Mesendoderm (in vitro differentiated cells): ENCODE measurements around the gene ST3GAL2.

Experiments
- DNase-seq: peaks from one replicate; pipeline ENCODE4 v3.0.0; 2013
- H2AK5ac ChIP-seq: 2 replicates; pipeline ENCODE4 v1.6.1; 2013; ENCODE audit warnings: low read length, inconsistent platforms
- H2BK120ac ChIP-seq: 2 replicates; pipeline ENCODE4 v1.6.1; 2013; ENCODE audit warnings: low read depth, mild to moderate bottlenecking, low read length, moderate library complexity, mixed read lengths
- H2BK15ac ChIP-seq: replicated peaks from 2 replicates; pipeline ENCODE4 v1.6.1; 2013; ENCODE audit warnings: low read depth, mild to moderate bottlenecking, moderate library complexity
- H2BK5ac ChIP-seq: 2 replicates; pipeline ENCODE4 v1.6.1; 2013; ENCODE audit warnings: low read length, inconsistent platforms
- H3K18ac ChIP-seq: 2 replicates; pipeline ENCODE4 v1.6.1; 2013; ENCODE audit warnings: mild to moderate bottlenecking, low read length, mixed read lengths
- H3K23ac ChIP-seq: one replicate; pipeline ENCODE4 v1.6.1; 2013; ENCODE audit warnings: low read length
- H3K27ac ChIP-seq: 2 replicates; pipeline ENCODE4 v1.5.1; 2013; ENCODE audit warnings: low read depth, mild to moderate bottlenecking, inconsistent platforms, low read length, moderate library complexity
- H3K27me3 ChIP-seq: 2 replicates; pipeline ENCODE4 v1.6.1; 2013; ENCODE audit warnings: low read length, control low read depth, mild to moderate bottlenecking, inconsistent platforms; ENCODE audit not compliant: insufficient read depth, poor library complexity
- H3K36me3 ChIP-seq: 2 replicates; pipeline ENCODE4 v1.6.1; 2013; ENCODE audit warnings: low read length, inconsistent platforms; ENCODE audit not compliant: control insufficient read depth, insufficient read depth
- H3K4ac ChIP-seq: one replicate; pipeline ENCODE4 v1.6.1; 2013; ENCODE audit warnings: low read depth, mild to moderate bottlenecking, low read length, moderate library complexity
- H3K4me1 ChIP-seq: 2 replicates; pipeline ENCODE4 v1.6.1; 2013; ENCODE audit warnings: low read depth, low read length, inconsistent platforms; ENCODE audit not compliant: control insufficient read depth
- H3K4me2 ChIP-seq: 2 replicates; pipeline ENCODE4 v1.6.1; 2013; ENCODE audit warnings: low read length
- H3K4me3 ChIP-seq: 2 replicates; pipeline ENCODE4 v1.5.1; 2013; ENCODE audit warnings: mild to moderate bottlenecking, low read length
- H3K56ac ChIP-seq: one replicate; pipeline ENCODE4 v1.6.1; 2013; ENCODE audit warnings: low read length
- H3K79me1 ChIP-seq: 2 replicates; pipeline ENCODE4 v1.6.1; 2013; ENCODE audit warnings: low read length, inconsistent platforms
- H3K79me2 ChIP-seq: 2 replicates; pipeline ENCODE4 v1.6.1; 2013; ENCODE audit warnings: mild to moderate bottlenecking, low read length; ENCODE audit not compliant: control insufficient read depth, insufficient read depth
- H3K9ac ChIP-seq: 2 replicates; pipeline ENCODE4 v1.6.1; 2013; ENCODE audit warnings: low read length, inconsistent platforms
- H4K5ac ChIP-seq: one replicate; pipeline ENCODE4 v1.6.1; 2013; ENCODE audit warnings: low read length
- H4K8ac ChIP-seq: one replicate; pipeline ENCODE4 v1.6.1; 2013; ENCODE audit warnings: low read depth, mild to moderate bottlenecking, control low read depth, low read length, moderate library complexity
- WGBS: extraction: QIAGEN DNeasy Blood & Tissue Kit; methylation state at CpG from one replicate; pipeline ENCODE4 v1.1.7; 2013; ENCODE audit warnings: low lambda C conversion rate, missing lambda C conversion rate; ENCODE audit not compliant: insufficient coverage; ENCODE audit errors: extremely low coverage; 5-methylcytosine and 5-hydroxymethylcytosine counted together

ST3GAL2 gene

DNA sequence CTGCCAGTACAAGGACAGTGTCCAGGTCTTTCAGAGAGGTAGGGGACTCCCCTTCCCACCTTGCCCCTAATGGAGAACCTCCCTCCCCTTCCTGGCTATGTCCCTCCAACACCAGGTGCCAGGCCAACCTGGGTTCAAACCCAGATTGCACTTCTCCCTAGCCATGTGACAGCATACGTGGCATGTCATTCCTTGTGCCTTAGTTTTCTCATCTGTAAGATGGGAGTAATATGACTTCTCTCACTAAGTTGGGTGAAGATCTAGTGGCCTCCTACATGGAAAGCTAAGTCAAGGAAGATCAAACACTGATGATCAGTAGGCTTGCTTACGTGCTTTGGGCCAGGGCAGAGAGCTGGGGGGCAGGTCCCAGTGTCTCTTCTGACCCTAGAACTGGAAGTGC lies 24.3 kb upstream of the ST3GAL2 start:
- no peak overlapping the region for H2BK120ac ChIP-seq
- no peak overlapping the region for H3K4me3 ChIP-seq
- no peak overlapping the region for H3K9ac ChIP-seq
- H4K5ac ChIP-seq = no peak overlapping the region
- no peaks in the 10 kb centered on the region for H3K79me2 ChIP-seq
- H2AK5ac ChIP-seq = no peak overlapping the region
- no peak overlapping the region for H2BK15ac ChIP-seq
- no peaks in the 10 kb centered on the region for H3K36me3 ChIP-seq
- WGBS = no CpG with 5 or more reads among the region's 2 CpGs
- H3K4me2 ChIP-seq = no peak overlapping the region
- H3K79me1 ChIP-seq = no peaks in the 10 kb centered on the region
- no peak overlapping the region for H3K18ac ChIP-seq
- no peak overlapping the region for H3K23ac ChIP-seq
- no peak overlapping the region for H2BK5ac ChIP-seq
- H4K8ac ChIP-seq = no peak overlapping the region
- H3K56ac ChIP-seq = no peak overlapping the region
- DNase-seq = no peak
- no peaks in the 10 kb centered on the region for H3K27me3 ChIP-seq
- no peak overlapping the region for H3K27ac ChIP-seq
- H3K4ac ChIP-seq = no peak overlapping the region
- H3K4me1 ChIP-seq = no peaks in the 10 kb centered on the region

DNA sequence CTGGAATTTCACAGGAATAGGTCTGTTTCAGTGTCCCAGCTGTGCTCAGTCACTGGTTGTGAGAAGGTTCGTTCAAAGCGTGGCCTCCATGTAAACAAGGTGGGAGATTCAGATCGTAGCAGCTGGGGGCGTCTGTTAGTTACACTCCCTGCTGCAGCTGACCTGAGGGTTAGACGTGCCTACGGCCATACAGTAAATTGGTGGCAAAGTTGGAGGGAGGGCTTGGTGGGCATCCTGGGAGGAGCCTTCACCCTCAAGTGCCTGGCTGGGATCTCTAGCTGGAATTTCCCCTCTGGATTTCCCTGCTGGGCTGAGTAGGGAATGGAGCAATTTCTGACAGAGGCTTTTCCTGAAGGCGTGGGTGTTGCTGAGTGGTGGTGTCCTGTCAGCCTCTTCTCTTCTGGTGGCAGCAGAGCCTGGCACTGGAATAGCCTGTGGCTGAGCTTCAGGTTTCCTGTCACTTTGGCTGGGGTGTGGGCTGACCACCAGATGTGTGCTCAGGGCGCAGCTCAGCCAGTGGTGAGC lies 21.9 kb upstream of the ST3GAL2 start:
- H3K79me1 ChIP-seq = no peaks in the 10 kb centered on the region
- H3K4me1 ChIP-seq = no peaks in the 10 kb centered on the region
- H2BK5ac ChIP-seq = no peak overlapping the region
- H3K23ac ChIP-seq = no peak overlapping the region
- peak; percentile 75 for DNase-seq
- H3K36me3 ChIP-seq = no peaks in the 10 kb centered on the region
- H3K27me3 ChIP-seq = no peaks in the 10 kb centered on the region
- no peak overlapping the region for H3K18ac ChIP-seq
- no peak overlapping the region for H2BK120ac ChIP-seq
- WGBS = no CpG with 5 or more reads among the region's 8 CpGs
- H3K27ac ChIP-seq = no peak overlapping the region
- H3K9ac ChIP-seq = no peak overlapping the region
- H3K4me3 ChIP-seq = no peak overlapping the region
- no peak overlapping the region for H3K4ac ChIP-seq
- no peak overlapping the region for H4K5ac ChIP-seq
- H3K79me2 ChIP-seq = no peaks in the 10 kb centered on the region
- H4K8ac ChIP-seq = no peak overlapping the region
- no peak overlapping the region for H3K4me2 ChIP-seq
- H2BK15ac ChIP-seq = no peak overlapping the region
- H3K56ac ChIP-seq = peak overlapping the region; percentile 64
- H2AK5ac ChIP-seq = no peak overlapping the region

DNA sequence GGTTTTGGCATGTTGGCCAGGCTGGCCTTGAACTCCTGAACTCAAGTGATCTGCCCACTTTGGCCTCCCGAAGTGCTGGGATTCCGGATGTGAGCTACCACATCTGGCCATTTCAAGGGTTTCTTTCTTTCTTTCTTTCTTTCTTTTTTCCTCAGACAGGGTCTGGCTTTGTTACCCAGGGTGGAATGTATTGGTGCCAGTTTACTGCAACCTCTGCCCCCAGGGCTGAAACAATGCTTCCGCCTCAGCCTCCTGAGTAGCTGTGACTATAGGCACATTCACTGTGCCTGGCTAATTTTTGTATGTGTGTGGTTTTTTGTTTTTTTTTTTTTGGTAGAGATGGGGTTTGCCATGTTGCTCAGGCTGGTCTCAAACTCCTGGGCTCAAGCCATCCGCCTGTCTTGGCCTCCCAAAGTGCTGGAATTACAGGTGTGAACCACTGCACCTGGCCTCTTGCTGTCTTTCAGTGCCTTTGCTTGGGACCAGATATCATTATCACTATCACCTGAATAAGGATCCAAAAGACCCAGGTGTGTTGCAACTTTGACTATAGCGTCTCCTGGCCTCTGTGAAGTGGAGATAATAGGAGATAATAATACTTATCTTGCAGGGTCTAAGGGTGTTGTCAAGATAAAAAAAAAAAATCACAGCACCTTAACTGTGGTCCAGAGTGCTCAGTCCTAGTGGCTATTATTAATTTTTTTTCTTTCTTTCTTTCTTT lies 18.7 kb upstream of the ST3GAL2 start:
- Histone ChIP-seq H3K27me3 (no peaks in the 10 kb centered on the region), H2BK5ac (no peak overlapping the region), H4K5ac (no peak overlapping the region), H3K79me2 (no peaks in the 10 kb centered on the region), H2BK15ac (no peak overlapping the region), H2AK5ac (no peak overlapping the region), H3K4me3 (no peak overlapping the region), H3K4ac (no peak overlapping the region), H2BK120ac (no peak overlapping the region), H3K79me1 (no peaks in the 10 kb centered on the region), H3K9ac (no peak overlapping the region), H3K36me3 (no peaks in the 10 kb centered on the region), H3K4me2 (no peak overlapping the region), H4K8ac (no peak overlapping the region), H3K23ac (no peak overlapping the region), H3K18ac (no peak overlapping the region), H3K4me1 (no peaks in the 10 kb centered on the region), H3K27ac (no peak overlapping the region), H3K56ac (peak overlapping the region; percentile 25)
- no peak for DNase-seq
- no CpG with 5 or more reads among the region's 5 CpGs for WGBS

DNA sequence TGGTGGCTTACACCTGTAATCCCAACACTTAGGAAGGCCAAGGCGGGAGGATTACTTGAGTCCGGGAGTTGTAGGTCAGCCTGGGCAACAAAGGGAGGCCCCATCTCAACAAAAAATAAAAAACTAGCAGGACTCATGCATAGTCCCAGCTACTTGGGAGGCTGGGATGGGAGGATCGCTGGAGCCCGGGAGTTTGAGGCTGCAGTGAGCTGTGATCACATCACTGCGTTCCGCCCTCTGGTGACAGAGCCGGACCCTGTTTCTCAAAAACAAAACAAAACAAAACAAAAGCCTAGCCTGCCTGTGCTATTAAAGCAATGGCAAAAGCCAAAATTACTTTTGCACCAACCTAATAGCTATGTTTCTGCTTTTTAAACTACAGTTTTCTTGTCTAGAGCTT lies 17.0 kb upstream of the ST3GAL2 start:
- no peak overlapping the region for H2BK120ac ChIP-seq
- no peak for DNase-seq
- H3K4me2 ChIP-seq = no peak overlapping the region
- H2BK5ac ChIP-seq = no peak overlapping the region
- H4K5ac ChIP-seq = no peak overlapping the region
- no peak overlapping the region for H3K4ac ChIP-seq
- no CpG with 5 or more reads among the region's 7 CpGs for WGBS
- H3K27me3 ChIP-seq = no peaks in the 10 kb centered on the region
- no peak overlapping the region for H3K27ac ChIP-seq
- H3K23ac ChIP-seq = no peak overlapping the region
- H3K9ac ChIP-seq = no peak overlapping the region
- no peaks in the 10 kb centered on the region for H3K79me2 ChIP-seq
- H3K36me3 ChIP-seq = no peaks in the 10 kb centered on the region
- no peak overlapping the region for H4K8ac ChIP-seq
- no peak overlapping the region for H3K56ac ChIP-seq
- H3K79me1 ChIP-seq = no peaks in the 10 kb centered on the region
- H3K4me1 ChIP-seq = no peaks in the 10 kb centered on the region
- H3K18ac ChIP-seq = no peak overlapping the region
- no peak overlapping the region for H3K4me3 ChIP-seq
- H2AK5ac ChIP-seq = no peak overlapping the region
- no peak overlapping the region for H2BK15ac ChIP-seq

DNA sequence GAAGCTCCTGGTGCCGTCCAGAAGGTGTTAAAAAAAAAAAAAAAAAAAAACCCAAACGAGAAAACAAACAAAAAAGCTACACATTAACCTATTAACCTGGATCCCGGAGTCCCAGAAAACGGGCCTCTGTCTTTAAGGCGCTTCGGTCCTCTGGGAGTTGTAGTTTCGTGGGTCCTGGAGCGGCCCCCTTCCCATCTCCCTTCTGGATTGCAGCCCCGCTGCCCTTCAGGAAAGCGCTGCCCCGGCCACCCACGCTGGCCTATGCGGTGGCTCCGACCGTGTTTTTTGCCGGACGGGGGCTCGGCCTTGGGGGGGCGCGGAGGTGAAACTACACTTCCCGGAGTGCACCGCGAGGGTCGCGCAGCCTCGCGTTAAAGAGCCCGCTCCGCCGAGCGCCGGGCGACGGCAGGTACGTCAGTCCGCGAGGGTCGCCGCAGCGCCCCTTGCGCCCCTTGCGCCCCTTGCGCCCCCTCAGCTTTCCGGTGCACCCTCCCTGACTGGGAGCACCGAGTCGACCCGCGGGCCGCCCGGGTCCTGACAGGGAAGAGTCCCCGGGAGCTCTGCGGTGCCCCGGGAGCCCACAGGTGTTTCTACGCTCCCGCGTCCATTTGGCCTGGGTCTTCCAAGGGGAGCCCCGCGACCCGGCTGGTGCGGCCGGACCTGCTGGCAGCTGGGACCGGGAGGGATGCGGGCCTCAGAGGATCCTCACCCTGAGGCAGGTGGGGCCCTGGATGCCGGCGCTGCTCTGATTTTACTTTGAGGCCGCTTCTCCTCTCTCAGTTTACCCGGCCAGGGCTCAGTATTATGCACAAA lies 15.5 kb upstream of the ST3GAL2 start, which contains the start of gene FCSK:
Gene FCSK (plus strand): TSS at position 374 of the 813 bp plus-strand sequence. CDS start 8,596 bp downstream, outside the sequence.
- peak within 1 kb of the TSS; percentile 5 for H3K4ac ChIP-seq
- H2AK5ac ChIP-seq = no peak within 1 kb of the TSS
- no peaks in the 10 kb centered on the region for H3K27me3 ChIP-seq
- H3K36me3 ChIP-seq = no peaks in the 10 kb centered on the region
- peak within 1 kb of the TSS; percentile 86 for H3K18ac ChIP-seq
- H3K4me2 ChIP-seq = peak within 1 kb of the TSS; percentile 53
- no peak within 1 kb of the TSS for H2BK15ac ChIP-seq
- no peaks in the 10 kb centered on the region for H3K79me2 ChIP-seq
- DNase-seq = peak; percentile 88
- no peaks in the 10 kb centered on the region for H3K79me1 ChIP-seq
- no peak within 1 kb of the TSS for H3K23ac ChIP-seq
- H3K27ac ChIP-seq = peak within 1 kb of the TSS; percentile 98
- WGBS = no CpG with 5 or more reads among the region's 67 CpGs
- H4K5ac ChIP-seq = no peak within 1 kb of the TSS
- H2BK5ac ChIP-seq = peak within 1 kb of the TSS; percentile 97
- peak within 1 kb of the TSS; percentile 66 for H3K4me3 ChIP-seq
- no peaks in the 10 kb centered on the region for H3K4me1 ChIP-seq
- peak within 1 kb of the TSS; percentile 97 for H2BK120ac ChIP-seq
- peak within 1 kb of the TSS; percentile 87 for H3K9ac ChIP-seq
- H3K56ac ChIP-seq = peak within 1 kb of the TSS; percentile 93
- H4K8ac ChIP-seq = peak within 1 kb of the TSS; percentile 99
